GM19395 (cell line): ENCODE results near the gene BMS1.
"Not testable (repeated sequence)": the region's sequence is repeated elsewhere in the genome, so short reads cannot be mapped to it uniquely, and the experiment has no call there.

Experiments used
- ATAC-seq: cut with Tn5 transposase; IDR thresholded peaks from one replicate; pipeline ENCODE4 v1.9.1; 2021; ENCODE audit warnings: mild to moderate bottlenecking, moderate library complexity; ENCODE audit not compliant: unreplicated experiment

Gene BMS1, protein sequence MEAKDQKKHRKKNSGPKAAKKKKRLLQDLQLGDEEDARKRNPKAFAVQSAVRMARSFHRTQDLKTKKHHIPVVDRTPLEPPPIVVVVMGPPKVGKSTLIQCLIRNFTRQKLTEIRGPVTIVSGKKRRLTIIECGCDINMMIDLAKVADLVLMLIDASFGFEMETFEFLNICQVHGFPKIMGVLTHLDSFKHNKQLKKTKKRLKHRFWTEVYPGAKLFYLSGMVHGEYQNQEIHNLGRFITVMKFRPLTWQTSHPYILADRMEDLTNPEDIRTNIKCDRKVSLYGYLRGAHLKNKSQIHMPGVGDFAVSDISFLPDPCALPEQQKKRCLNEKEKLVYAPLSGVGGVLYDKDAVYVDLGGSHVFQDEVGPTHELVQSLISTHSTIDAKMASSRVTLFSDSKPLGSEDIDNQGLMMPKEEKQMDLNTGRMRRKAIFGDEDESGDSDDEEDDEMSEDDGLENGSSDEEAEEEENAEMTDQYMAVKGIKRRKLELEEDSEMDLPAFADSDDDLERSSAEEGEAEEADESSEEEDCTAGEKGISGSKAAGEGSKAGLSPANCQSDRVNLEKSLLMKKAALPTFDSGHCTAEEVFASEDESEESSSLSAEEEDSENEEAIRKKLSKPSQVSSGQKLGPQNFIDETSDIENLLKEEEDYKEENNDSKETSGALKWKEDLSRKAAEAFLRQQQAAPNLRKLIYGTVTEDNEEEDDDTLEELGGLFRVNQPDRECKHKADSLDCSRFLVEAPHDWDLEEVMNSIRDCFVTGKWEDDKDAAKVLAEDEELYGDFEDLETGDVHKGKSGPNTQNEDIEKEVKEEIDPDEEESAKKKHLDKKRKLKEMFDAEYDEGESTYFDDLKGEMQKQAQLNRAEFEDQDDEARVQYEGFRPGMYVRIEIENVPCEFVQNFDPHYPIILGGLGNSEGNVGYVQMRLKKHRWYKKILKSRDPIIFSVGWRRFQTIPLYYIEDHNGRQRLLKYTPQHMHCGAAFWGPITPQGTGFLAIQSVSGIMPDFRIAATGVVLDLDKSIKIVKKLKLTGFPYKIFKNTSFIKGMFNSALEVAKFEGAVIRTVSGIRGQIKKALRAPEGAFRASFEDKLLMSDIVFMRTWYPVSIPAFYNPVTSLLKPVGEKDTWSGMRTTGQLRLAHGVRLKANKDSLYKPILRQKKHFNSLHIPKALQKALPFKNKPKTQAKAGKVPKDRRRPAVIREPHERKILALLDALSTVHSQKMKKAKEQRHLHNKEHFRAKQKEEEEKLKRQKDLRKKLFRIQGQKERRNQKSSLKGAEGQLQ

DNA sequence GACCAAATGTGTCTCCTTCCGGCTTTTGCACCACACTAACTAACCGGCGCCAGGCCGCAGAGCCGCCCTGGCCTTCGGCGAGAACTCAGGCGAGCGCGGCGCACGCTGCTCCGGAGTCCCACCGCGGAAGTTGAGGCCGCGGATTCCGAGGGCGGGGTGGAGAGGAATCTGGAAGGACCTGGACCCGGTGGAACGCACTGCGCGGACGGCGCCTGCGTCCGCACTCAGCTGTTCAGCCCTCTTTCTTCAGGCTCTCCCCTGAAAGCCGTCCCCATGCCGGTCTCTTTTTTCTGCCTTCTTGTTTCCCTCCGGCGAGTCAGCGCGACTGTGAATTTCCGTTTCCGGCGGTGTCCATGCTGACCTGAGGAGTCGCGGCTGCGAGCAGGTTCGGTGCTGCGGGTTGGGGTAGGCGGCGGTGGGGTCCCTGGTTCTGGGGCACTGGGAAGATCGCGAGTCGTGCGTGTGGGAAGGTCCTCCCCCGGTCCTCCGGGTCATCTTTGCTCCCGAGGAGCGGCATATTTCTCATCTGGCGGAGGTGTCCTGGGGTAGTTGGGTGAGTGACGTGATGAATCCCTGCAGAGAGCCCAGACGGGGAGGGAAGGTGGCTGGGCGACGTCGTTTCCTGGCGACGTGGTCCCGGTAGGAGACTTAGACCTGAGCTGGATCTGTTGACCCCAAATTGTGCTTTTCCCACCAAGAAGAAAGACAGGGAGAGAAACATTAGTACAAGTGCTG lies at the start of gene BMS1:
Gene BMS1 (plus strand): TSS at position 350 of the 735 bp plus-strand sequence. CDS start 1,600 bp downstream, outside the sequence.
- peak; percentile 97 for ATAC-seq

DNA sequence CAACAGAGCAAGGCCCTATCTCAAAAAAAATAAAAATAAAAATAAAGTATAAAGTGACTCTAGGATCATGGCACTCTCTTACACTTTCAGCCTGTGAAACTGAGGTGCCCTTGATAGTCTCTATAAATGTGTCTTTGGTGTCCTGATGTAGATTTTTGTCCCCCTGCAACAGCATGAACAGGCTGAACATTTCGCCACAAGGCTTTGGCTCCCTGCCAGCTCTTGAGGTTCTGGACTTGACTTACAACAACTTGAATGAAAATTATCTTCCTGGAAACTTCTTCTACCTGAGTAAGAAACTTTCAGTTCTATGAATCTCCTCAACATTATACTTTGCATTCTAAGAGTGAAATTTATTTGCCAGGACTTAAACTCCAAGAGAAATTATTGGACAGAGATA lies 48.1 kb upstream of the BMS1 start:
- ATAC-seq, result no peak

DNA sequence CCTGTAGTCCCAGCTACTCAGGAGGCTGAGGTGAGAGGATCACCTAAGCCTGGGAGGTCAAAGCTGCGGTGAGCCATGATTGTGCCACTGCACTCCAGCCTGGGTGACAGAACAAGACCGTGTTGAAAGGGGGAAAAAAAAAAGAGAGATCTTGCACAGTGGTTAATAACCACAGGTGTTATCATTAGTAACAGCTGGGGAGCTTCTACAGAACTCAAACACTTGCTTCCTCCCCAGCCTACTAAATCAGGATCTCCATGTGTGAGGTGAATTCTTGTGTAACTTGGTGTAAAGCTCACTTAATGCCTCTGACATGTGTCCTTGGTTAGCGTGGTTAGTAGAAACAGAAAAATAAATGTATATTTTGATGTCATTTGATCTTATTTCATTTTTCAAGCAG lies 43.9 kb upstream of the BMS1 start:
- ATAC-seq, result no peak

DNA sequence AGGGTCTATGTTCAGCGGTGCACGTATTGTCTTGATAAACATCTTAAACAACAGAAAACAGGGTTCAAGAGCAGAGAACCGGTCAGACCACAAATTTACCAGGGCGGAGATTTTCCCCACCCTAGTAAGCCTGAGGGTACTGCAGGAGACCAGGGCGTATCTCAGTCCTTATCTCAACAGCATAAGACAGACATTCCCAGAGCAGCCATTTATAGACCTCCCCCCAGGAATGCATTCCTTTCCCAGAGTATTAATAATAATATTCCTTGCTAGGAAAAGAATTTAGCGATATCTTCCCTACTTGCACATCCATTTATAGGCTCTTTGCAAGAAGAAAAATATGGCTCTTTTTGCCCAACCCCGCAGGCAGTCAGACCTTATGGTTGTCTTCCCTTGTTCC lies 41.1 kb upstream of the BMS1 start:
- not testable (repeated sequence) for ATAC-seq

DNA sequence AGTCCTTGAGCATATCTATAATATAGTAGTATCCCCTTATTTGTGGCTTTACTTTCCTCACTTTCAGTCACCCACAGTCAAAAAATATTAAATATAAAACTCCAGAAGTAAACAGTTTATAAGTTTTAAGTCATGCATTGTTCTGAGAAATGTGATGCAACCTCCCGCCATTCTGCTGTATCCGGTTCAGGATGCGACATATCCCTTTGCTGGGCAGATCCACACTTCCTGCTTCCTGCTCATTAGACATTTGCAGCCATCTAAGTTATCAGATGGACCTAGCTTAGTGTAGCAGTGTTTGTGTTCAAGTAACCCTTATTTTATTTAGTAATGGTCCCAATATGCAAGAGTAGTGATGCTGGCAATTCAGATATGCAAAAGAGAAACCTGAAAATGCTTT lies 38.9 kb upstream of the BMS1 start:
- ATAC-seq, result no peak

DNA sequence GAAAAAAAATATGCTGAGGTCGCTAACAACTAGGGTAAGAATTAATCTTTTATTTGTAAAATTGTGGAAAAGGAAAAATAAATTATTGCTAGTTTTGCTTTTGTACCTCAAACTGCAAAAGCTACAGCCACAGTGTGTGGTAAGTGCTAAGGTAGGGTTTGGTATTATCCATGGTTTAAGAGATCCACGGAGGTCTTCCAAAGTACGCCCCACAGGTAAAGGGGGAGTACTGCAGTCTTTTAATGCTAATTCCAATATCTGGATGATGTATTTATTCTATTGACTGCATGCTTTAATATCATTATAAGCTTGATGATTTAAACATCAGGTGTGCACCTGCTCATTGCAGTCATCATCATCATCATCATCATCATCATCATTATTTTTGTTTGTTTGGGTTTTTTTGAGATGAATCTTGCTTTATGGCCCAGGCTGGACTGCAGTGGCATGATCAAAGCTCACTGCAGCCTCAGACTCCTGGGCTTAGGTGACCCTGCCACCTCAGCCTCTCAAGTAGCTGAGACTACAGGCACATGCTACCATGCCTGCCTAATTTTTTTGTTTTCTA lies 38.4 kb upstream of the BMS1 start:
- no peak for ATAC-seq

DNA sequence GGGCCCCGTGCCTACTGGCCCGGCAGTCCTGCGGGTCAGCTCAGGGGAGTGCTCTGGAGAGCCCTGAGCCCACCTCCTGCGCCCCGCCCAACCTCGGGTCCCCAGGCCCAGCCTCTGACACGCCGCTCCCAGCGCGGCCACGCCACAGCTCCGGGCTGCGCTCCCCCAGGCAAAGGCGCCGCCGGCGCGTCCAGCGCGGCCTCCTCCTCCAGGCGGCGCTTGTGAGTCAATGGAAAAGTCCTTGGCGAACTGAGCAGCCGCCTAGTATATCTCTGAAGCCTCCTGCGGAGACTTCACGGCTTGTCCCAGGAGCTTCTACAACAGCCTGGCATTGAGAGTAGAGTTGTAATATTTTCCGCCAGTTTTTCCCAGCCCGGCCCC lies 29.5 kb upstream of the BMS1 start:
- ATAC-seq, result no peak

DNA sequence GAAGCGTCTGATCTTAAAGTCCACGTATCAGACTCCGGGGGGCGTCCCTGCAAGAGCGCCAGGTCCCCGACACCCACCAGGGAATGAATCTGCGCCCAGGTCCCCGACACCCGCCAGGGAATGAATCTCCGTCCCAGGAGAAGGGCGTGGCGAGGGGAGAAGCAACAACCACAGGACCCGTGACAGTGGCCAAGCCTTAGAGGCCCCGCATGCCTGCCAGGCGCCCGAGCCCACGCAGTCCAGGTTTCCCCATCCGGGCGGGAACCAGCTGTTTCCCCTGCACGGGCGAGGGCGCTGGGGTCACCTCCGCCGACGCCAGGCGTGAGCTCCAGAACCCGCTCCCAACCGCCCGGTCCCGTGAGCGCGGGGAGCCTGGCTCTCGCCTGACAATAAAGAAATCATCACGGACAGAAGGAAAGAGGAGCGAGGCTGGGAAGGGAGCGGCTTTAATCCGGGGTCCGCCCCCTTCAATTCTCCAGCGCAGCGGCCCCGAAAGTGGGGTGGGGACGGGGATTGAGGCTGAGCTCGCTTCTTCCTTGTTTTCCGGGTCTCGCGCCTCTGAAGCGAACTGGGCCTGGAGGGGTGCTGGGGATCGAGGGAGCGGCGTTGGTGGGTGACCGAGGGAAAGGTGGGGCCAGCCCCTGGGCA lies 29.0 kb upstream of the BMS1 start:
- ATAC-seq, result no peak

DNA sequence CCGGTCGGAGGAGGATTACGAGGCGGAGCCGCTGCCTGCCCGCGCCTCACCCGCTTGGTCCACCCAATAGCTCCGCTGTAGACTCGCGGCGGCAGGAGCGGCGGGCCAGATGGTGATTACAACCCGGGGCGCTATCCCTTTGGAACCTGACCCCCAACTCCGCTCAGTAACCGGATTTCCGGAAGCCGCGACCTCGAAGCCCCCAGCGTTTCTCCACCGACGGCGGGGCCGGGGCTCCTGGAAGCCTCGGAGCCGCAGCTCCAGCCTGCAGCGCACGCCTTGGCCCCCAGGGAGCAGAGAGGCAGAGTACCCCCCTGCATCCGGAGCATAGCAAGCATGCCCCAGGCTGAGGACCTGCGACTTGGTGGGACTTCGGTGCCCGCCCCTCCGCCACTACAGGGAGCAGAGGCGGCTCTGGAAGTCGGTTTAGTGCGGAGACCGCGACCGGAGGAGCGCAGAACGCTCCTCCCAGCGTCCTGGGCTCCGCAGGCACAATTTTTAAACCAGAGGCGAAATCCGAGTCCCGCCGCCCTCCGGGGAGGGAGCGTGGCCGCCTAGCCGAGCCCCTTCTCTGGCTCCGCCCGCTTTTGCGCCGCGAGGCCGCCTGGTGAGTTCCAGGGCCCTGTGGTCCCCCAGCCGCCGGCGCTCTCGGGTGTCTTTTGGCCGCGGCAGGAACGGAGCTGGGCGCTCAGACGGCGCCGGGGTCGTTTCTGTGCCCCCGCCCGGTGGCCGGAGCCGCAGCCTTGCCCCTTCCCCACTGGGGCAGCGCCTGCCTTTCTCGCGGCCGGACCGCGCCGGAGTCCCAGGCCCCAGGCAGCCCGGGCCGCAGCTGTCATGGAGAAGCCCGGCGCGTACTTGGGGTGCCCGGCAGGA lies 28.2 kb upstream of the BMS1 start:
- ATAC-seq, result no peak

DNA sequence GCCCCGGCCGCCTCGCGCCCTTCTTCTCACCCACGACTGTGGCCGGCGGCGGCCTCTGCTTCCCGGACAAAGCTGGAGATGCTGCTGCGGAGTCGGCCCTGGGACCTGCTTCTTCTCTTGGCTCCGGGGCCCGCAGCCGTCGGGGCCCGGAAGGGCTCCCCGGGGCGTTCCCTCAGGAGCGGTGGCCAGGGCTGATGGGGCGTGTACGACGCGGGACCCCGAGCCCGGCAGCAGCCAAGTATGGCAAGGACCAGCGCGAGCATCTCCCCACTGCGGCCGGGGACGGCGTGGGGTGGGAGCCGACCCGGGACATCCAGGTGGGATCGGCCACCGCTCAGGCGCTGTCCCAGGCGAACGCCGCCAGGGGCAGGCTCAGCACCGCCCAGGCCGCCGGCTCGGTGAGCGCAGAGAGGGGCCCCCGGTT lies 27.6 kb upstream of the BMS1 start:
- no peak for ATAC-seq

DNA sequence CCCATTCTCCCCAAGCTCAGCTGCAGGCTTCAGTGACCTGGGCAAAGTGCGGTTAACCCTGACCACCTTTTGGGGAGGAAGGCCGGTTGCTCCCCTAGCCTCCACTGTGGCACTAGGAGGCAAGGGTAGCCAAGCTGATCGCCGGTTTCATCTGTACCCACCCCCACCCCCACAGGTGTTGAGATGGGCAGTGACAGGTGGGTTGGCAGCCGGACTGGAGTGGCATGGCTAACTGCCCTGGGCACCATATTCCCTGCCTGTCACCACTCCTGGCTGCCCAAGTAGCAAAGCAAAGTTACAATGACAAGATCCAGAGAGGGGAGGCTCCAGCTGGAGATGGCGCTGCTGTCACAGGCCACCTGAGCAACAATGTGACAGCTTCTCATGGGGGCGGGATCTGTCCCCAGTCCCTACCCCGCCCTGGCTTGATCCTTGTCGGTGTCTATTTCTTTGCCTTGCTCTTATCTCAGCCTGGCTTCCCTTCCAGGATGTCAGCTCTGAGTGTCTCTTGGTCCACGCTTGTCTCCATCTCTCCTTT lies 27.0 kb upstream of the BMS1 start:
- no peak for ATAC-seq

DNA sequence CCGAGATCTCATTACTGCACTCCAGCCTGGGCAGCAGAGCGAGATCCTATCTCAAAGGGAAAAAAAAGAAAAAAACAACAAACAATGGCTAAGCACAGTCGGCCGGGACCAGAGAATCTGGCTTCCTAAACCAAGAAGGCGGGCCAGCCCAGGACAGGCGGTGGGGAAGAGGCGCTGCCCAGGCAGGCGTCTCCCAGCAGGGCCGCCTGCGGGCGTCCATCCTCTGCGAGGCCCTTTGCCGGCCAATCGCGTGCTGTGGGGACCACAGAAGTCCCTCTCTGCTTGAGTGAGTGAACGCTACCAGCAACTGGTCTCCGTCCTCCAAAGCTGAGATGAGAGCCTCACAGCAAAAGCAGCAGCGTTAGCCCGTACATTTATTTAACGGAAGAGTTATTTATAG lies 14.7 kb upstream of the BMS1 start:
- ATAC-seq, result no peak

DNA sequence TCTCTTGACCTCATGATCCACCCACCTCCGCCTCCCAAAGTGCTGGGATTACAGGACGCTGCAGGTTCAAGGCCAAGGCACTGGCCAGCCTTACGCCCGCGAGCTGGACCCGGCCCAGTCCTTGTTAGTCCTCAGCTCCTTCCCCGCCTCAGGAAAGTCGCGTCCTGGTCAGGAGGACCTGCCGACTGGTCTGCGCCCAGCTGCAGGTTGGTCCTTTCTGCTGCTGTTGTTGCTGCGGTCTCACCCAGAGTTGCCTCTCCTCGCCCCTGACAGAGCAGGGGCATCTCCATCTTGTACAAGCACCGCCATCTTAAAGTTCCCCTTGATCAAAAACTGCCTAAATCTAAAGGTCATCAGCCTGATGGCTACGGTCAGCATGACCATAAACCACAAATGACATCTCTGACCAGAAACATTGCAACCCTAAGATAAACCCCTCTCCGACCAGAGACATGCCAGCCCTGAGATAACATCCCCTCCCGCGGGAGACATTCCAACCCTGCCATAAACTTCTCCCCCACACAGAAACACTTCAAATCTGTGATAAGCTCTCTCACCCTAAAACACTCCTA lies 13.9 kb upstream of the BMS1 start:
- ATAC-seq, result no peak

DNA sequence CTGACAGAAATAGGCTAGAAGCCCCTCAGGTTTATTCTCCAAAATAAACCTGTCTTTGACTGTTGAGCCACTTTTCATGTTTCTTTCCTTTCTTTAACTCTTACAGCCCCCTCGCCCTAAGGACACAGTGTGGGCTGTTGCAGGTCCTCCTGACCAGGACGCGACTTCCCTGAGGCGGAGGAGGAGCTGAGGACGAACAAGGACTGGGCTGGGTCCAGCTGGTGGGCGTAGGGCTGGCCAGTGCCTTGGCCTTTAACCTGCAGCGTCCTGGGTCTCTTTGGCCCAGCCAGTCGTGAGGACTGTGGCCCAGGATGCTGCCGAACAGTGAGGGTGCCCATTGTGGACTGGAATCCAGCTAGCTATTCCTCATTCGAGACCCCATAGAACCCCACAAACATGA lies 13.4 kb upstream of the BMS1 start:
- ATAC-seq, result no peak

DNA sequence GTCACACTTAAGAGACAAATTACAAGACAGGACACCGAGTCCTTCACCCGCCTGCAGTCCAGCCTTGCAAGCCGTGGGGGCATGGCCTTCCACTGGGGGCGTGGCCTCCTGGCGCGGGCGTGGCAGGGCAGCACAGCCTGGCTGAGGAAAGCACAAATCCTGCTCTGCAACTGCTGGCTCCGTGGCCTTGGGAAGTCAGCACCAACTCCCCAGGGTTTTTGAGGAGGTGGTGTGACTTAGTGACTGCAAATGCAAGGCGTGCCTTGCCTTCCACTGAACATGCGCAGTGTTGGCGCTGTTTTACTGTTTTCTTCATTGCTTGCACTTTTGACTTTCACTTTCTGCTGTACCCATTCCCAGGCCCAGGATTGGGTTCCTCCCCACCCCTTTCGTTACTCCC lies 12.9 kb upstream of the BMS1 start:
- ATAC-seq, result no peak

DNA sequence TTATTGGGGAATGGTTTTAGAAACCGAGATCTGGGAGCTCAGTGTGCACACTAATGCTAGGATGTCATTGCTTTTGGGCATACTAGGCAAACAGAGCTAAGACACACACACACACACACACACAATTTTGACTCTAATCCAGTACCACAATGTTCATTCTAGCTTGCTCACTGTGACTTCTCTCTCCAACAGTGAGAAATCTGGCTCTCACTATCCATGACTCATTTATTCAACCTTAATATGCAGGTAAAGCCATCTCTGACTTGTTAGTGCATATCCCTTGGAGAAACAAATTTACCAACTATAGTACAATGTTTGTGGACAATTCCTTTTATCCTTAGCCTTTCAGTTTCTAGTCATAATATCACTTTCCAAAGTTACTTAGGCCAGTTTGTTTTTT lies 5.9 kb upstream of the BMS1 start:
- ATAC-seq, result no peak

DNA sequence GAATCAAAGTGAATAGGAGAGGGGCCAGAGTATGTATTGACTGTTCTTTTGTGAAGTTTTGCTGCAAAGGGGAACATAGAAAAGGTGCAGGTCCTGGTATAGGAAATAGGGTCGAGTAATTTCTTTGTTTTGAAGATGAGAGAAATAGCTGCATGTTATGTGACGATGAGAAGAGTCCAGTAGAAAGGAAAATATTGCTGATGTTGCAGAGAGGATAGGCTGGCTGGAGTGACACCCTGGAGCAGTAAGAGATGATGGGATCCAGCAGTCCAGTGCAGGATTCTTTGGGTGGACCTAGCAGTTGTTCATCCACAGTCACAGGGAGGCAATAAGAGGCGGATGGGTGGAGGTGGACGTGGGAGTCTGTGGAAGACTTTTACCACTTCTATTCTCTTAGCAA lies 2.1 kb upstream of the BMS1 start:
- no peak for ATAC-seq

DNA sequence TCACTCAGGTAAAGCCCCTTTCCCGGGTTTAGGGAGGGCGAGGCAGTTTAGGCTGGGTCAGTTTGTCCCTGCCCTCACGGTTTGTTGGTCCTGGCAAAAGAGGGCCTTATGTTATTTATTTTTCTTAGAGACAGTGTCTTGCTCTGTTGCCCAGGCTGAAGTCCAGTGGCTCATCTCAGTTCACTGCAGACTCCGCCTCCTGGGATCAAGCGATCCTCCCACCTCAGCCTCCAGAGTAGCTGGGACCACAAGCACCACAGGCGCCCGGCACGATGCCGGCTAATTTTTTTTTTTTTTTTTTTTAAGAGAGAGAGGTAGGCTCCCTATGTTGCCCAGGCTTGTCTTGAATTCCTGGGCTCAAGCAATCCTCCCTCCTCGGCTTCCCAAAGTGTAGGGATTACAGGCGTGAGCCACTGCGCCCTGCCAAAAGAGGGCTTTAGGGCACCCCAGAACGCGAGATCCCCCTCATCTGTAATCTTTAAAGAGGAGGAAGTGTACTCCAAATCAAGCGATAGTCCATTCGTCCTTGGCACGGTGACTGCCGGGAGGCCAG lies 626 bp upstream of the BMS1 start:
- peak; percentile 16 for ATAC-seq
